ENCODE results near the gene POMGNT2.

Gene POMGNT2

GRCh38 chr3:43102773-43103480 lies 3.0 kb downstream of the POMGNT2 start:
- no peak for DNase-seq (ENCODE audit: low read depth)

- no peak for DNase-seq (ENCODE audit: low read depth)
These were observed 7.1 kb downstream of the POMGNT2 start for GRCh38 chr3:43098761-43099160.

- no peak for DNase-seq (ENCODE audit: low read depth)
These were observed 8.3 kb downstream of the POMGNT2 start for GRCh38 chr3:43097400-43098080.

GRCh38 chr3:43096761-43097160 lies 9.1 kb downstream of the POMGNT2 start:
- no peak for DNase-seq (ENCODE audit: low read depth)

- no peak for DNase-seq (ENCODE audit: low read depth)
These were observed 10.5 kb downstream of the POMGNT2 start for GRCh38 chr3:43095370-43095769.

GRCh38 chr3:43094851-43095250 lies 11.0 kb downstream of the POMGNT2 start:
- no peak for DNase-seq (ENCODE audit: low read depth)

GRCh38 chr3:43094381-43094780 lies 11.5 kb downstream of the POMGNT2 start:
- DNase-seq (ENCODE audit: low read depth) = no peak

- no peak for DNase-seq (ENCODE audit: low read depth)
These were observed 11.9 kb downstream of the POMGNT2 start for GRCh38 chr3:43093974-43094373.

GRCh38 chr3:43093006-43093405 lies 12.9 kb downstream of the POMGNT2 start:
- DNase-seq (ENCODE audit: low read depth) = no peak

GRCh38 chr3:43091481-43091880 lies 14.4 kb downstream of the POMGNT2 start:
- no peak for DNase-seq (ENCODE audit: low read depth)

GRCh38 chr3:43090238-43090637 lies 15.6 kb downstream of the POMGNT2 start:
- DNase-seq (ENCODE audit: low read depth) = no peak

- DNase-seq (ENCODE audit: low read depth) = no peak
These were observed 16.8 kb downstream of the POMGNT2 start for GRCh38 chr3:43089081-43089480.

GRCh38 chr3:43087249-43087776 lies 18.6 kb downstream of the POMGNT2 start:
- DNase-seq (ENCODE audit: low read depth) = no peak

- no peak for DNase-seq (ENCODE audit: low read depth)
These were observed 19.3 kb downstream of the POMGNT2 start for GRCh38 chr3:43086460-43087165.

GRCh38 chr3:43082457-43082856 lies 23.4 kb downstream of the POMGNT2 start:
- no peak for DNase-seq (ENCODE audit: low read depth)

GRCh38 chr3:43081796-43082195 lies 24.1 kb downstream of the POMGNT2 start:
- DNase-seq (ENCODE audit: low read depth) = no peak

- DNase-seq (ENCODE audit: low read depth) = no peak
These were observed 24.9 kb downstream of the POMGNT2 start for GRCh38 chr3:43080726-43081568.

GRCh38 chr3:43079536-43080332 lies 26.1 kb downstream of the POMGNT2 start:
- DNase-seq (ENCODE audit: low read depth) = no peak

- no peak for DNase-seq (ENCODE audit: low read depth)
These were observed 28.2 kb downstream of the POMGNT2 start for GRCh38 chr3:43077707-43078106.

GRCh38 chr3:43077261-43077660 lies 28.6 kb downstream of the POMGNT2 start:
- DNase-seq (ENCODE audit: low read depth) = no peak

GRCh38 chr3:43076857-43077256 lies 29.0 kb downstream of the POMGNT2 start:
- DNase-seq (ENCODE audit: low read depth) = no peak
